Occipital lobe (tissue), 2 donors: ENCODE data around the gene TM4SF1. TPM values are rescaled to one million over a fixed set of nuclear protein-coding genes. Genes with fewer than 3 reads are reported as not detected.
"Not testable (repeated sequence)": the region's sequence is repeated elsewhere in the genome, so short reads cannot be mapped to it uniquely, and the experiment has no call there.

Experiments used
- DNase-seq: peaks from one replicate; lab custom pipeline; 2025; lab: John Stamatoyannopoulos, UW
- total RNA-seq: library from RNA; depleted of rRNA; stranded (reverse); fragments of >200 nt; gene quantifications from one replicate; pipeline ENCODE4 v1.2.3, GENCODE V29; 2014

TM4SF1 gene
- total RNA-seq, 1 donor from 2014 or later, result 18.2 TPM

DNA sequence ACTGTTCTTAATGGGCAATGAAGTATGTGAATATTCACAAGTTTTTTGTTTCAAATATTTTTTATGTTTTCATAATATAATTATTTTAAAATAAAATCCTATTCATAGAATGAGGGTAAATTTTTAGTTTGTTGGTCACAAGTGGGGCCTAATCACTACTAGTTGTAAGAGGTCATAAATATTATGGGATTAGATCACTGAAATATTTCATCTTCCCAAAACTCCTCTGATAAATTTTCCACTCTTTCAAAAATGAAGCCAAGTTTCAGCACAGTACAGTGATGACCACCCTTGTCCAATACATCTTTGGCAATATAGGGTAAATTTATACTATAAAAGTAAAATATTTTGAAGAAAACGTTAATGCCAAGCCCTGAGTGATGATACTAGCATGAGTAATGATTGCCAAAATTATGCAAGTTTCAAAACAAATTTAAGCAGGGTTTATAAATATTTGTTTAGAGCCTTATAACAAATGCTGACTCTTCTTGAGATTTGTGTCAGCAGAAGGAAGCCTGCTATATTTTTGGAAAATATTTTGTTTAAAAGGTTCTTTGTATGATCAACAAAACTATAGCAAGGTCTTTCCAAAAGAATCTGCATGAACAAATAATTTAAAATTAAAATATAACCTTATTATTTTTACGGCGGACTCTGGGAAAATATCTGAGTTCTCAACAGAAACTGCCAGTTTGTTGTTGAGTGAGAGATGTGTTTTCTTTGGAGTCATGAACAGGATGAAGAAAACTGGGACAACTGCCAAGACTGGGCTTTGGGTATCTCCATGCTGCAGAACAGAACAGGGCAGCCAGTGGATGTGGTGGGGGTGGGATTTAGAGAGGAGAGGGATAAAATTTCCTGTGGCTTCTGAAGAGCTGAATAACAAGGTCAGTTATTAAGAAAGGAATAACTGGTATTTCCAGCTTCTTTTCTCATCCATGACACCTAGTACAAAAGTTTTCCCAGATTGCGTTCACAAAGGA lies 17.9 kb upstream of the TM4SF1 start:
- DNase-seq, result no peak

GRCh38 chr3:149393345-149394160 lies 16.1 kb upstream of the TM4SF1 start:
- DNase-seq, result no peak

DNA sequence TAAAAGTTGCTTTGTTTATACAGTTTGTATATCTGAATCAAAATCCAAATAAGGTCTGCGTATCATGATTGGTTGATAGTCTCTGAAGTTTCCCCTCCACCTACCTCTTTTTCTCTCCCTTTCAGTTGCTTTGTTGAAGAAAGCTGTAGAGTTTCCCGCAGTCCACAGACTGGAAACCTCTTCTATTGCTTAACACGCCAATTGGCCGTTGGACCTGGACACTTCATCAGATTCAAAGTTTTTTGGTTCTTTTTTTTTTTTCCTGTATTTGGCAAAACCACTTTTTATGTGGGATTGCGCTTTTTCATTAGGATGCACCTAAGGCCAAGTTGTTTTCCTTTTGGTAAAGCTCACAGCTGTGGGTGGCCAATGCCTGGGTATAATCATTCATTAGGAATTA lies 14.5 kb upstream of the TM4SF1 start:
- no peak for DNase-seq

DNA sequence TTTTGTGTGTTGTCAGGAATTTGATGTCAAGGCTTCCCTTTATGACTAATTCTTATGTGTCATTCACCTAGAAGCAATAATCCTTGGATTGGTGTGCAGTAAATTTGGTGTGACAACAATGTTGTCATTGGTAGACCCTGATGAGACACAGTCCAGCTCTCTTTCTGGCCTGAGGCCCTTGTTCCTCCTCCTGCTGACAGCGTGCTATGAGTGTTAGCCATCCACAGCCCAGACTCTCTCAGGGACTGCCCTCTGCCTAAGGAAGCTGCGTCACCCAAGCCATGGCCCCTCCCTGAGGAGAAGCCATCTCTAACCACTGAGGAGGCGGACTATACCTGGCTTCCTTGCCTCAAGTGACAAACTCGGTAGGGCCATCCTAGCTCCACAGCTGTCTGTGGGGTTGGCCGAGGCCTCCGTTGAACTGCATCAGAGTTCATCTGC lies 13.3 kb upstream of the TM4SF1 start:
- DNase-seq, result no peak

- DNase-seq, result no peak
These were observed 12.8 kb upstream of the TM4SF1 start for GRCh38 chr3:149390294-149390693.

GRCh38 chr3:149388531-149389417 lies 11.3 kb upstream of the TM4SF1 start:
- no peak for DNase-seq

DNA sequence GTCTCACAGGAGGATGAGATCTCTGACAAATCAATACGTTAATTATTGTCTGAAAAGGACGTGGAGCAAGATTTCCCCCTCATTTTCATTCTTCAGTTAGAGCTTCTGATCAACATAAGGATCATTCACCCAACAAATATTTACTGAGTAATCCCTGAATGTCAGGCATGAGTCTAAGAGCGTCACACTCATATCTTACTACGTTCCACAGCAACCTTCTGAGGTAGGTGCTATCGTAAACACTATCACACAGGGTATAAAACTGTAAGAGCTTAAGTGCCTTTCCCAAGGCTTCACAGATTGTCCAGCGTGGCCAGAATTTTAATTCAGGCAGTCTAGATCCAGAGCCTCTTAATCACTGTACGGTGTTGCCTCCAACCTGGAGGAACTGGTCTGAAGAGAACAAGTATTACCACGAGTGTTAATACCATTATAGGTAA lies 10.6 kb upstream of the TM4SF1 start:
- DNase-seq, result no peak

DNA sequence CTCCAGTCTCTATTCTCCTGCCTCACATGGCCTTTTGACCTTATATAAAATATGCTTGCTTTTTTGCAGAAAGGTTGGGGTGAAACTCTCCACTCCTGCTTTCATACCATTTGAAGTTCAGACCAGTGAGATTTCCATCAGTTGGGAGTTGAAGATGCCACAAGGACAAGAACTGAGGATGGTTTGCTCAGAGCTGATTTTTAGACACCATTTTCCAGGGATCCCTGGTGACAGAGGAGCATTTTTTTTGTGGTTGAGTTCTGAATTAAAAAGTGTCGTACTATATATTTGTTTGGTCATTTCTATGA lies 8.8 kb upstream of the TM4SF1 start:
- no peak for DNase-seq

GRCh38 chr3:149385617-149386298 lies 8.3 kb upstream of the TM4SF1 start:
- DNase-seq, result no peak

DNA sequence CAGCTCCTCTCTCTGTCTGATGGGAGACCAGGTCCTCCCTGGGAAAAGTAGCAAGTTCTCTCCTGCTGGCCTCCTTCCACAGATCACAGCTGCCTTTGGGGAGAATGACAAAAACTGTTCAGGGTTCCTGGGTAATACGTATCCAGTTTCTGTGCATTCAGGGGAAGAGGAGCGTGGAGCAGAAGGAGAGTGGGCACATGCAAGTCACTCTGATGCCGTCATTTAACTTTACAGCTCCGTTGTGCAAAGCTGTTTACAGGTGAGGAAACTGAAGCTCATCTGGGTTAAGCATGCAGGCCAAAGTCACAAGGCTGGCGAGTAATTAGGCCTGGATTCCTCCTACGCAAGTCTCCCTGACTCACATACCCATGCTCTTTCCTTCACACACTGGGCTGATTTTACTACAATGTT lies 7.5 kb upstream of the TM4SF1 start:
- no peak for DNase-seq

DNA sequence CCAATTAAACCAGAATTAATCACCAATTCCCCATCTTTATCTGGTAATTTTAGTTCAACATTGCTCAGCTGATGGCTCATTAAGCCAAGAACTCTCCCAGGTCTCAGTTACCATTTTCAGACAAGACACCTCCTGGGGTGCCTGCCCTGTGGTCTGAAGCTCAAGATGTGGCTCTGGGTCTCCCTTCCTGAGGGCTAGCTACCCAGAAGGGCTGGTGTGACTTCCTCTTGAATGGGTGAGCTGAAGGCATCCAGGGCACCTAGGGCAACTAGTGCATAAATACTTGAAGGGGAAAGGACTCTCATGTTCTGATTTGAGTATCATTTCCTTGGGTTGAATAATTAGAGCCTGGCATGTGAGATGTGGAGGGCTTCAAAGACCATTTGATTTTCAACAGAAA lies 6.7 kb upstream of the TM4SF1 start:
- DNase-seq, result no peak

GRCh38 chr3:149383703-149384102 lies 6.3 kb upstream of the TM4SF1 start:
- no peak for DNase-seq

- DNase-seq, result no peak
These were observed 5.1 kb upstream of the TM4SF1 start for GRCh38 chr3:149382518-149382917.

DNA sequence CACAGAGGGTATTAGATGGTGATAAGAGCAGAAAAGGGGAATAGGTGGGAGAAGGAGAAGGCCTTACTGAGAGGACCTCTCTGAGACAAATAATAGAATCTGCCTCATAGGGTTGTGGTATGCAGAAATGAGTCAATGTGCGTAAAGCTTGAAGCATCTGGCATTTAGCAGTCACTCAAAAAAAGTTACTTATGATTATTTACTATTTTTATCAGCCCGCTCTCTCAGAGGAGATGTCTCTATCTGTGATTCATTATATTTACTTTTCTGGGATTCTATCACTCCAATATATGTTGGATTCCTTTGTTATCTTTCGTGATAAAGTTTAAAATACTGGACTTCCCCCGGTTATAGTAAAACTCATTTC lies 4.6 kb upstream of the TM4SF1 start:
- DNase-seq, result no peak

- no peak for DNase-seq
These were observed 4.0 kb upstream of the TM4SF1 start for GRCh38 chr3:149381173-149382100.

DNA sequence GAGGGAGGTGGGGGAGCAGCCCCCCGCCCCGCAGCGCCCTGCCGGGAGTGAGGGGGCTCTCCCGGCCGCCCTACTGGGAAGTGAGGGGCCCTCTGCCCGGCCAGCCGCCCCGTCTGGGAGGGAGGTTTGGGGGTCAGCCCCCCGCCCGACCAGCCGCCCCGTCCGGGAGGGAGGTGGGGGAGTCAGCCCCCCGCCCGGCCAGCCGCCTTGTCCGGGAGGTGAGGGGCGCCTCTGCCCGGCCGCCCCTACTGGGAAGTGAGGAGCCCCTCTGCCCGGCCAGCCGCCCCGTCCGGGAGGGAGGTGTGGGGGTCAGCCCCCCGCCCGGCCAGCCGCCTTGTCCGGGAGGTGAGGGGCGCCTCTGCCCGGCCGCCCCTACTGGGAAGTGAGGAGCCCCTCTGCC lies 2.8 kb upstream of the TM4SF1 start:
- DNase-seq, result not testable (repeated sequence)

GRCh38 chr3:149378478-149379309 lies 1.2 kb upstream of the TM4SF1 start:
- no peak for DNase-seq

- DNase-seq, result no peak
These were observed 586 bp downstream of the TM4SF1 start for GRCh38 chr3:149376718-149377407.
